GM18873 (cell line): ENCODE results near the gene DLST.

Source experiments
- ATAC-seq: cut with Tn5 transposase; IDR thresholded peaks from one replicate; pipeline ENCODE4 v1.9.1; 2021; ENCODE audit warnings: mild to moderate bottlenecking, moderate library complexity, moderate number of reproducible peaks; ENCODE audit not compliant: unreplicated experiment, low FRiP score

Gene DLST

DNA sequence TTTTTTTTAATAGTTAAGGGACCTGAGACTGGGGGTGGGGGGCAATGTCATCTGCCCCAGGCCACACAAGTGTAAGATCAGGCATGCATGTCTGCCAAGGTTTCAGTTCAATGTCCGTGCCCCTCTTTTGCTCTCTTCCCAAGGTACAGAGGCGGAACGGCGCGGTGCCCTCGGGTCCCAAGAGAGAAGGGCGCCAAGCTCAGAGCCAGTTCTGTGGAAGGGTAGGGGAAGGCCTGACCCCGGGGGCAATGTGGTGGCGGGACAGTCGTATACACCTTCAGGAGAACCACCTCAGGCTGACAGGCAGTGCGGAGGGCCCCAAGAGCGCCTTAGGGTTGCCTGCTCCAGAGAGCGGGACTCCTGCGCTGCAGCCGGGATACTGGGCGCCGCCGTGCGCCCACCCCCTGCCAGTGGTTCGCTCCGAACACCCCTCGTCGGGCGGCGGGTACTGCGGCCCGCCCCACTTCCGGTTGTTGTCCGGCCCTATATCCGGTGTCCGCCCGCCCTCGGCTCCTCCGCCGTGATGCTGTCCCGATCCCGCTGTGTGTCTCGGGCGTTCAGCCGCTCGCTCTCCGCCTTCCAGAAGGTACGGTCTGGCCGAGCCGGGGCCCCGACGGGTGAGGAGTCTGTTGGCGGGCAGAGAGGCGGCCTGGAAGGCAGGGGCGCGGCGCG lies at the start of gene DLST:
TSS of gene DLST (plus strand) at position 486 of the 672 bp plus-strand sequence. CDS start at position 524, 38 bp downstream.
- peak; percentile 68 for ATAC-seq

DNA sequence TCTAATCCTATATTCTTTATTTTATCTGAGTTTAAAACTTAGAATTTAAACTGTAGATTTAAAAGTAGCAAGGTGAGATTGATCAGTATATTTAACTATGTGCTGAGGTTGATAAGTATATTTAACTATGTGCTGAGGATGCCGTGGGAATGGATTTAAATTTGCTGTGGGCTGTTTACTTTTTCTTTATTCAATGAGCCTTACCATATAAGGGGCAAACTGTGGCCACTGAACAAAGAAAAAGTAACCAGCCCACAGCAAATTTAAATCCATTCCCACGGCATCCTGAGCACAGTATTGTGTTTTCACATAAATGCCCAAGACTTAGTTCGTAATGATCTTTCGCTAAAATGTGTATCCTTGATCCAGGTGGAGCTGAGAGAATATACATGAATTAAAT lies 48.9 kb upstream of the DLST start:
- ATAC-seq = no peak

DNA sequence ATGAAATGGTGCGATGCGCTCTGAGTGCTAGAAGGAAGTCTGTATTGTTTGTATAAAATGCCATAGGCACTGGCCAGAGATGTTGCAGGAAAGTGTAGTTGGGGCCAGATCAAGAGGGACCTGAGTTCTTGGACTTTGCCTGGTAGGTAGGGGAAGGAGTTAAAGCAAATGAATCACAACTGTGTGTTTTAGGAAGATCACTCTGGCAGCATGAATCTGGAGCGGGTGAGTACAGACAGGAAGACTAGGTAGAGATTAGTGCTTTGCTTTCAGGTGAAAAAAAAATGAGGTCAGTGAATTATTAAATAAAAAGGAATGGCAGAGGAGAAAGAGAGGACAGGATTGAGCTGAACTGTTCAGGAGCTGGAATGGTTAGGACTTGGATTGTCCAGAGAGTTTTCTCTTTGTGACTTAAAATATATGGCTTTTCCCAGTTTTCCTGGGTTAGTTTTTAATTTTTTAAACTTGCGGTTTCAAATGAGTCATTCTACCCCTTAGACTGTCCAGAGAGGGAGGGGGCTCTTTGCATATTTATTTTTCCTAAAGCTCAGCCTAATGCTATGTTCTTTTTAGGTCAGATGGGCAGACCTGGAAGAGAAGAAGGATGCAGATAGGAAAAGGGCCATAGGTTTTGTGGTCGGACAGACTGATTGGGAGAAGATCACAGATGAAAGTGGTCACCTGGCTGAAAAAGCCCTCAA lies 46.9 kb upstream of the DLST start:
- ATAC-seq = no peak

DNA sequence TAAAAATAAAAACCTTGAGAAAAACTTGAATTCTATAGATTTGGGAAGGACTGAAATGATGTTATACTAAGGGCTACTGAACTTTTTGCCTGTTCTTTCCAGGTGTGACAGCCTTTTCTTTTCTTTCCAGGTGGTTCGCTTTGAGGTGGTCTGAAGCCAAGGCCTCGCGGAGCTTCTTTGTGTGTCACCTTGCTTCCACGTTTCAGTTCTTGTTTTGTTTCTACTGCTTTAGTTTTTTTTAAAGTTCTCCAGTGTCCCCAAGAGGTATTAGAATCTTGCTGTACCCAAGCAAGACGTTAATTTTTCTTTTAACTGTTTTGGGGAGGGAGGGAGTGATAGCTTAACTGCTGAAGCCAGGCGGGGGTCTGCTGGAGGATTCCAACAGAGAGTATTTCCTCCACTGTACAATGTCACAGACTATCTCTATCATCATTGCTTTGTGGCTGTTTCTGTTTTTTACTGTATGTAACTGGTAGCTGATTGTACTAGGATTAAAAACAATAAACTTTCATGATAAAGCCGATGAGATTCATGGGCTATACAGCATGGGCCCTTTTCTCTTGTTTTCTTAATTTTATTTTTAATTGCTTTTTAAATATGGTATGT lies 46.0 kb upstream of the DLST start:
- no peak for ATAC-seq

DNA sequence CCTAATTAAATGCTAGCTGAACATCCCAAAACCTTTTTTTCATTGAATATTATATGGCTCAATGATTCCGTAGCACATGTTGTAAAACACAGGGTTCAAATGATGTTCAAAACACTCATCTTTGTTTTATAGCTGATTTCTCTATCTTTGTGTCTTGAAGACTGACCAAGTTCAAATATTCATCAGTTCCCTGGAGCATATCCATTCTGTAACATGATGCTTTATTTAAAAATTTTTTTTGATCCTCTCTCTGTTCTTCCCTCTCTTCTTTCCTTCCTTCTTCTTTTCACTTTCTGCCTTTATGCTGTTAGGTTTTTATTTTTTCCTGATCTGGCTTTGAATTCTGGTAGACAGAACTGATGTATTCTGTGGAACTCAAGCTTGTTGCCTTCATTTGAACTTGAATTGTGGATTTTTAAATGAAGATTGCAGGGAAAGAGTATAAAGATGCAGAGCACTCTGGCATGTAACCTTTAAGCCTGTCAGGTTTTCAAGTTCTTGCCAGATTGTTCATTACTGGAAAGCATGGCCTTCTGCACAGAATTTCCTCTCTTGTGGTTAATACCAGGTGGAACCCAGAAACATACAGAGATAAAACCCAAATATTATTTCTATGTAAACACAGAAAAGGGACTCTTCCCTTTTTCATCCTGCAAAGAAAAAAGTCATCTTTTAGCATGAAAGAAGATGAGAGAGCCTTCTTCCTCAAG lies 45.3 kb upstream of the DLST start:
- no peak for ATAC-seq

DNA sequence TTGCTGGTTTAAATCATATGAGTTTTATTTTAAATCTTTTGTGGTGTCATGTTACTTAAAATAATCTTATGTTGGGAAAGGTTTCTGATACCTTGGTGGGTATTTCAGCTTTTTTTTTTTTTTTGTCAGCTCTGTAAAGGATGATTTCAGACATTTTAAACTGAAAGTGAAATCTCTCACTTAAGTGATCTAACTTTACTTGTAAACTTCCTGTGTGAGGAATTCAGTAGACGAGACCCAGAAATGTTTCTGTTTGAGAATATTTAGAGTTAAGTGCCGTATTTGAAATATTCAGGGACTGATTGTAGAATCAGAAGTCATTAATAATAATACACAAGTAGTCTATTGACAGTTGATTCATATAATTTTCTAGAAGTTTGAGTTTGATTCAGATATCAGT lies 43.5 kb upstream of the DLST start:
- ATAC-seq = no peak

DNA sequence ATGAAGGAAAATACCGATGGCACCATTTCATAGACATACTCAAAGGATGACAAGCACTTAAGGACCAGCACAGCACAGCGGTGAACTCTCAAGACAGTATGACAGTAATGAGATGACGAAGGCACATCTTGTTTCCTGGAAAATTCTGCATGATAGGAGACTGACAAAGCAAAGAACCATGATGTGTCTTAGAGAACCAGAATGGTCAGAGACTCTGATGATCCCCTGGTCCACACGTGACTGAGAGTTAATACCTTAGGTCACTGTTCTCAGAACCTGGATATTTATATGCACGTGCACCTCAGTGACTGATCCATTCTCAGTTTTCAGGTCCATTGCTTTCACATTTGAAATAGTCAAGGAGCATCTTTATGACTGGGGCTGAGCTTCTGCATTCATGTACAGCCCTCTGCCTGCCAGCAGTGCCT lies 41.1 kb upstream of the DLST start:
- no peak for ATAC-seq

DNA sequence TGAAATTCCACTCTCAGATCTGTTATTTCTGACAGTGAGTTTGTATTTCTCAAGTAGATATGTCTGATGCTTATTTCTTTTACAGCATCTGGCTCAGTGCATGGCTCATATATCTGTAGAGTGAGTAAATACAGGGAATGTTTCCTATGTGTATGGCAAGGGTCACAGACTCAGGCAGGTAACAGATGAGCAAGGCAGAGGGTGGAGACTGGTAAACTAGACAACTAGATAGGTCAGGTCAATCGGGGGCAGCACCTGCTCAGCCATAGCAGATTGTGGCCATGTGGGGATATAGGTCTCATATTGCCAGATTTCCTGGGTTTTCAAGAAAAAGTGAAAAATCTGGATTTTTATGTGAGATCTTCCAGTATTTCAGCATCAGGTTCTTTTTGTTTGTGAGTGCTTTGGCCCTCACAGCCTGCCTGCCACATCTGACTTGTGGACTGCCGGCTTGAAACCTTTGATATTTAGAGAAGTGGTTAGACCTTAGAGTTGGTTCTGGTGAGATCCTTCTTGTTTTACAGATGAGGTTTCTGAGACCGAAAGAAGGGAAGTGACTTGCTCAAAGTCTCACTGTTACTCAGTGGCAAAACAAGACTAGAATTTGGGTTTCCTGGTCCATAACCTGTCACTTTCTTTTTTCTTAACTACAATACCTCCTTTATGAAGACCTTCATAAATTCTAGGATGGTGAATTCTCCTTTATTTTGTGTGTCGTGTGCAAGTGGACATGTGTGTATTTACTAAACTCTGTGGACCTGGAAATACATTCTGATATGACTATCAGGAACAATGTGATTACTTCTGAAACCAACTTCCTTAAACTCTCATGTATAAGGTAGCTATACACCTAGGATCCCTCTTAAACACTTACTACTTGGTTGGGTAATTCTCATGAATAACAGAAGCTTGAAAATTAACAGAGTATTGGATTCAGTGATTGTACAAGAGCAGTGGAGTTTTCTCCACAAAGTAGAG lies 40.2 kb upstream of the DLST start:
- peak; percentile 61 for ATAC-seq

DNA sequence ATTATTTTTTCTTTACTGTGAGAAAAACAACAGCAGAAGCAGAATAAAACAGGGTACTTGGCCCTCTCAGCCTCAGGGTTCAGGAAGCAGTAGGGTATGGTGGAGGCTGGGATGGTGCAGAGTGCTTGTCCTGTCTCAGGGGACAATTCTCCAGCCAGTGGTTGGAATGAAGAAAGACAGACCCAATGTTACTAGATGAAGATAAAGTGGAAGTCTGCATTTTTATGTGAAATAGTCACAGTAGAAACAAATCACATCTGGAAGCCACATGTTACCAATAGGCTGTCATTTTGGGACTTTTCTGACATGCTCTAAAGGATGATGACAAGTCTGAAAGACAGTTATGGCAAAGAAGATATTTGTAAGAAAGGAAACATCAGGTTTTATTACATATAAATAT lies 38.1 kb upstream of the DLST start:
- ATAC-seq = no peak

DNA sequence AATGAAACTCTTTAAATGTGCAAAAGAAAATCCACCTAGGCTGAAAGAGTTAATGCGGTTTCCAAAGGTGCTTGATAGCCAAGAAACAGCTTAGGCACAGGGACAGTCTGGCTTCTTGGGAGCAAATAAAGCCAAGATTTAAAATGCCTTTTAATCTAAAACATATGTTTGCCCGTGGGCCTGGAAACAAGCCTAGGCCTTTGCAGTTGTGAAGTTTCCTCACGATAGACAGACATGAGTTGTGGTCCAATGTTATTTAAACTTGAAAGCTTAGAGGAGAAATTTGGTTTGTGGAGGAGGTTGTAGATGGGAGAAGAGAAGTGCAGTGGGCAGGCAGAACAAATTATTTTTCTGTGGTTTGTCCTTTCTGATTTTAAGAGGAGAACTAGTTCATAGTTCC lies 35.5 kb upstream of the DLST start:
- ATAC-seq = no peak

DNA sequence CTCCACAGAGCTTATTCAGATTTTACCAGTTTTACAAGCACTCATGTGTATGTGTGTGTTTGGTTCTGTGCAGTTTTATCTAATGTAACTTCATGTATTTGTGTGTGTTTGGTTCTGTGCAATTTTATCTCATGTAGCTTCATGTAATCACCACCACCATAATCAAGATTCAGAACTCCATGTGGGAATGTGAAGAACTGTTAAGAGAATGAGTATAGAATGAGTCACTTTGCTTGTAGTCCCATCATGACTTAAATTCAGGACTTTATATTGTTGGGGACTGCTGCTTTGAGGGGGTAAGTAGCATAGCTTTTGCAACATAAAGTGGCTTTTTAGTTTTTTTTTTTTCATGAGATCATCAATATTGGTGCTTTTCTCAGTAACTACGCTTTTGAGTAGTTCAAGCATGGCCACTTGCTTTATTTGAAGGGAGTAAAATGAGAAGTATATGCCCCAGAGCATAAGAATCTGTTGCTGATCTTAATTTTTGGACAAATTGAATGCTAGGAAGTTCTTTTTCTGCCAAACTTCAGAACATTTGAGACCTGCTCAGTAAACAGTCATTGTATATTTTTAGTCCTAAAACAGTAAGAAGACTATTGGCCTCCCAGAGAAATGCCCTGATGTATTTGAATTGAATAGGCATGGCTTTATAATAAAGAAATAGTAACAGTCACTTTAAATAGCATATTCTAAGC lies 34.6 kb upstream of the DLST start:
- ATAC-seq = no peak

DNA sequence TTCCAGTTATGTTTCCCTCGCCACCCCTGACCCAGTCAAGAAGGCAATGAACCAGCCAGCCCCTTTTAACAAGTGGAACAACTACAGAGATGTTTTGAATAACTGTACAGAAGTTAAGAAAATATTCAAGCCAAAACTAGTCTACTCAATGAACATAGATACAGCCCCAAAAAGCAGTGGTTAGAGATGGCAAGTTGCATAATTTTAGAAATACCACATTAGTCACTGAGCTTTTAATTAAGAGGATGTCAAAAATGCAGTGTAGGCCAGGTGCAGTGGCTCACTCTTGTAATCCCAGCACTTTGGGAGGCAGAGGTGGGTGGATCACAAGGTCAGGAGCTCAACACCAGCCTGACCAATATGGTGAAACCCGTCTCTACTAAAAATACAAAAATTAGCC lies 32.9 kb upstream of the DLST start:
- no peak for ATAC-seq

DNA sequence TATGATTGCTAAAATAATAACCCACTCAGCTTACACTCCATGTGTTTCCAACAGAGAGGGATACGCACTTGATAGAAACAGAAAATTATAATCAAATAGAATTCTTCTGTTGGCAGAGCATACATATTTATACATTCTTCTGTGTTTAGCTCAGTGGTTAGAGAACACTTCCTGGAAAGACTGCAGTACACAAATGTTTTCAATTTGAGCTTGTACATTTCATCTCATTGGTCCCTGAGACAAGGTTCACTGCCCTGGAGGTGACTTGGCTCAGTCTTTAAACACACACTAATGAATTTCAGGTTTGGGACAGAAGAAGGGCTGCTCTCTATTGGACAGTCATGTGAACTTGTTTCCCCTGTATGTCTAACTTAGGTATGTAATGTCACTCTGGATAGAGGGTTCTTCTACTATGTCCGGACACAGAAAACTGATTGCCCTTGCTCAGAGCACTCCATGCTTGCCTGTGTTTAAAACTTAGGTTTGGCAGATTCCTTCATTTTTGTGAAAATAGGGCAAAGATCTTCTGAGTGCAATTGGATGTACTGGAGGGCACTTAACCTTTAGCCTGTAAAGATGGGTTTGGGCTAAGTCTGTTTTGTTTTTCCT lies 28.7 kb upstream of the DLST start:
- no peak for ATAC-seq

DNA sequence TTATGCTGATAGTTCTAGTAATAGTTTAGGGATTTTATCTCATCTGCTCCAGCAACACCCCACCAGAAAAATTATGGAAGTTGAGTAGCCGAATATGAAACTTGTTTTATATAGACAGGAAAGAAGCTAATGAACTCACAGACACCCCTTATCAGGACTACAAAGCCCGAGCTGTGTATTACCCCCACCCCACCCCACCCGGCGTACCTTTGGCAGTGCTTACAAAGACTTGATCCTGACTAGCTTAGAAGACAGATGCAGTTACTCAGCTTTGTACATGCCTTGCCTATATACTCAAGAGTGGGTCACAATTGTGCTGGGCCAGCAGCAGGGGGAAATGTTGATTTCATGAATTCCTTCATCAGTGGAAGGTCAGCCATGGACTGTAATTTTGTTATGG lies 28.1 kb upstream of the DLST start:
- ATAC-seq = no peak

DNA sequence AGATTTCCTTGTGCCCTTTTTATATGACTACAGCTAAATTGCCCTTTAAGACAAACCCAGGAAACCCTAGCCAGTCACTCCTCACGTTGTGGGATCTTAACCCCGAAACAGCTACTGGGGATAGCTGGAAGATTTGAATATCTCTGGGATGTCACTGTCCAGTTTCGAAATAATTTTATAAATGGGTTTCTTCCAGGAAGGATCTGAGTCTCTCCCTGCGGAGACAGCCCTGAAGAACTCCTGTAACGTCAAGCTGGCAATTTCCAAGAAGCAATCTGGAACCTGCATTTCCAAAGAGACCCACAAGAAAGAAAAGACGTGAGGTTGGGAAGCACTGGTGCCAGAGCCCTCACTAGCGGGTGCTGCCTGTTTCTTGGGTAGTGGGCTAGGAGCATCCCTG lies 26.7 kb upstream of the DLST start:
- no peak for ATAC-seq

DNA sequence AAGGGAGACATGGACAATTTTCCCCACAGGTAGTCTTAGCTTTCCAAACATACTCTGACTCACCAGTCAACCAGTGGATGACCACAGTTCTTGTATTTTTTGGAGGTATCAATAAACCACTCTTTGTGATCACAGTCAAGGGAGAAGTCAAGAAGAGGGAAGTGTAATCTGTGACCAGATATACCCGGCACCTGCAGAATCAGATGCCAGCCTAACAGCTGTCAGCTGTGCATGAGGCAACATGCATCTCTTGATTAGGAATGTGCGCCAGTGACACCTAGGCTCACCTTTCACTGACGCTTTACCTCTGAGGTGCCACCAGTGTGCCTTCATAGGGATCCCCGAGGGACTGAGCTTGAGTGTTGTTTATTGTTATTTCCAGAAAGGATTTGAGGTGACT lies 25.8 kb upstream of the DLST start:
- ATAC-seq = no peak

DNA sequence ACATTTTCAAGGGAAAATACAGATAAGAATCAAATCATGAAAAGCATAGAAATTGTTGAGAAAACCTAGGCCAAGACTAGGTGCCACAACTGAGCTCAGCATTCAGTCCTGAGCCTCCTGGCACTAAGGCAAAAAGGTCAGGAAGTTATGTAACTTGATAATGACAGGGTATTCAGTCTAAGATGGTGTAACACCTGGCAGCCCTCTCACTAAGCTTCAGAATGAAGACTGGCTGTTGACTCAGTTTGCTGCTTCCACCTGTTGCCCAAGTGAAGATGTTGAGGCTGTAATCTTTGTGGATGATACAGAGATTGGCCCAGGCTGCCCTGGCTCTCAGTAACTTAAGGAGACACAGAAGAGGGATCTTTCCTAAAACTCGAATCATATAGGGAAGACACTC lies 25.4 kb upstream of the DLST start:
- ATAC-seq = no peak

DNA sequence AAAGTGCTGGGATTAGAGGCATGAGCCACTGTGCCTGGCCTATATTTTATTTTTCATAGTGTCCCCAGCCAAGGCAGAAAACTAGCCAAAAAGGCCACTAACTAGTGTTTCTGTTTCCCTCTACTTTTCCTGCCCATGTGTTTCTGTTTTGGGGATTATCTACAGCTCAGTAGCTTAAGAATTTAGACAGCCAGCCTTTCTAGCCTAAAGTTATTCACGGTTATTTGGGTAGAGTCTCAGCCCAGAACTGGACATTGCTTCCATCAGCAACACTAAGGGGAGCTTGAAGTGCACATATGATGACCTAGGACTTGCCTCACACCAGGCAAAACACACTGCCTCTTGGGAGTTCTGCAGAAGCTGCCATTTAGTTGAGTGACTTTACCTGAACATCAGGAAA lies 23.7 kb upstream of the DLST start:
- no peak for ATAC-seq
